H1 (cell line): ENCODE data around the gene MT1B. TPM values are rescaled to one million over a fixed set of nuclear protein-coding genes. Genes with fewer than 3 reads are reported as not detected.

Experiments used
- ASH2L ChIP-seq: fragments of 200-600, 300-600 bp; sonication (generic); IDR thresholded peaks from one replicate; pipeline ENCODE4 v1.7.1; 2017; ENCODE audit warnings: low read length
- GTF2F1 ChIP-seq: IDR thresholded peaks from 2 replicates; pipeline ENCODE4 v1.6.1; 2012; ENCODE audit warnings: low read depth, low read length, improper control_type of control experiment, borderline replicate concordance
- HDAC2 ChIP-seq, 2 experiments: fragments of 300-600 bp in 1 of 2; sonication (generic) in 1 of 2; IDR thresholded peaks; 2 replicates each; pipeline ENCODE4 v1.6.1; 2011 to 2012; ENCODE audit warnings: low read depth in 2 of 2, low read length in 2 of 2, mild to moderate bottlenecking in 2 of 2, moderate library complexity in 2 of 2, borderline replicate concordance in 1 of 2, inconsistent platforms in 1 of 2
- PHF8 ChIP-seq: fragments of 200-600 bp; sonication (generic); conservative IDR thresholded peaks from 2 replicates; pipeline ENCODE4 v1.7.1; 2012; ENCODE audit warnings: low read depth, mild to moderate bottlenecking, inconsistent platforms, low read length, moderate library complexity
- RBBP5 ChIP-seq: IDR thresholded peaks from 2 replicates; pipeline ENCODE4 v1.7.1; 2012; ENCODE audit warnings: low read depth, mild to moderate bottlenecking, inconsistent platforms, low read length, moderate library complexity, borderline replicate concordance
- SIX5 ChIP-seq: IDR thresholded peaks from 2 replicates; pipeline ENCODE4 v1.6.1; 2011; ENCODE audit warnings: mild to moderate bottlenecking, low read depth, low read length
- SP4 ChIP-seq: IDR thresholded peaks from 2 replicates; pipeline ENCODE4 v1.6.1; 2012; ENCODE audit warnings: low read length, inconsistent platforms
- SUZ12 ChIP-seq: fragments of 200-600 bp; sonication (generic); IDR thresholded peaks from 2 replicates; pipeline ENCODE4 v1.6.1; 2012; ENCODE audit warnings: mild to moderate bottlenecking, inconsistent platforms, low read length, moderate library complexity, mixed read lengths
- polyA plus RNA-seq, 7 experiments: library from polyadenylated mRNA; depleted of rRNA in 3 of 7; stranded (reverse) in 5 of 7; unstranded in 2 of 7; fragments of >200 nt in 5 of 7; fragments of 200-250 nt in 2 of 7; gene quantifications; 1 replicate in 5 of 7; 2 replicates in 1 of 7; 4 replicates in 1 of 7; pipeline versions ENCODE4 v1.2.1 to v1.2.3, GENCODE V29; 2011 to 2013; ENCODE audit warnings: missing spikeins in 2 of 7, mixed read lengths in 2 of 7
- total RNA-seq: library from RNA; stranded (reverse); fragmentation: NEBNext Ultra II Directional; extraction: Animal tissue kit (Norgen Biotek cat#: 25700); gene quantifications from 2 replicates; pipeline ENCODE4 v1.2.1, GENCODE V29; 2021
- TF ChIP-seq, protein P1 (sequence below): fragments of 300-600 bp; sonication (generic); IDR thresholded peaks from 2 replicates; pipeline ENCODE4 v1.7.1; 2012; ENCODE audit warnings: low read length, moderate library complexity, mild to moderate bottlenecking, inconsistent platforms; ENCODE audit not compliant: insufficient replicate concordance
- TF ChIP-seq, protein P2 (sequence below): IDR thresholded peaks from 2 replicates; pipeline ENCODE4 v1.6.1; 2012; ENCODE audit warnings: inconsistent platforms

Gene MT1B
- total and polyA plus RNA-seq, 2 of the 8 experiments (the other 6 are each of a cell fraction or from before 2014, with no cell fraction given), result not detected

DNA sequence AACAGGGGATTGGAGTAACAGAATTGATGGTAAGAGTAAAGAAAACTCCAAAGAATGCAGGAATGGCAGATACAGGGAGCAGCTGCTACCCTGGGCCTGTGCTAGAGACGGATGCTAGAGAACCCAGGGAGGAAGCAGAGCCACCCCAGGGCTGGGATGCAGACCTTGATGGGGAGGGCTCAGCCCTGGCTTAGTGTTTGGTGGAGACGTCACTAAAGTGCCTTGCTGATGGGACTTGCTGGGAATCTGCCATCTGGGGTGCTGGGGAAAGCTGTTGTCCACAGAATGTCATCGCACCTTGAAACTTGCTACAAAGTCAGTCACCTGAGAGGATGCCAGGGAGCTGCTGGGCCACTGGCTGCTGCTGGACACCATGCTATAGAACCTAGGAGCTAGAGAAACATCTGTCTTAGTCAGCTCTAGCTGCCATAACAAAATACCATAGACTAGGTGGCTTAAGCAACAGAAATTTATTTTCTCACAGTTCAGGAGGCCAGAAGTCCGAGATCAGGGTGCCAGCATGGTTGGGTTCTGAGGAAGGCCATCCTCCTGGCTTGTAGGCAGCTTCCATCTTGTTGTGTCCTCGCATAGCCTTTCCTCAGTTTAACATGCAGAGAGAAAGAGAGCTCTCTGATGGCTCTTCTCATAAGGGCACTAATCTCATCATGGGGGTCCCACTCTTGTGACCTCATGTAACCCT is 45.9 kb downstream of the MT1B start (continued):
- TF ChIP-seq HDAC2 (IDR thresholded peaks at IDR 0.05; ENCODE audit: borderline replicate concordance in 1 of 2, low read depth in 2 of 2, low read length in 2 of 2) (no peak), RBBP5 (no peak), PHF8 (no peak), GTF2F1 (no peak), SUZ12 (no peak), SP4 (no peak), SIX5 (no peak), ASH2L (no peak)
- TF ChIP-seq, protein P1, sequence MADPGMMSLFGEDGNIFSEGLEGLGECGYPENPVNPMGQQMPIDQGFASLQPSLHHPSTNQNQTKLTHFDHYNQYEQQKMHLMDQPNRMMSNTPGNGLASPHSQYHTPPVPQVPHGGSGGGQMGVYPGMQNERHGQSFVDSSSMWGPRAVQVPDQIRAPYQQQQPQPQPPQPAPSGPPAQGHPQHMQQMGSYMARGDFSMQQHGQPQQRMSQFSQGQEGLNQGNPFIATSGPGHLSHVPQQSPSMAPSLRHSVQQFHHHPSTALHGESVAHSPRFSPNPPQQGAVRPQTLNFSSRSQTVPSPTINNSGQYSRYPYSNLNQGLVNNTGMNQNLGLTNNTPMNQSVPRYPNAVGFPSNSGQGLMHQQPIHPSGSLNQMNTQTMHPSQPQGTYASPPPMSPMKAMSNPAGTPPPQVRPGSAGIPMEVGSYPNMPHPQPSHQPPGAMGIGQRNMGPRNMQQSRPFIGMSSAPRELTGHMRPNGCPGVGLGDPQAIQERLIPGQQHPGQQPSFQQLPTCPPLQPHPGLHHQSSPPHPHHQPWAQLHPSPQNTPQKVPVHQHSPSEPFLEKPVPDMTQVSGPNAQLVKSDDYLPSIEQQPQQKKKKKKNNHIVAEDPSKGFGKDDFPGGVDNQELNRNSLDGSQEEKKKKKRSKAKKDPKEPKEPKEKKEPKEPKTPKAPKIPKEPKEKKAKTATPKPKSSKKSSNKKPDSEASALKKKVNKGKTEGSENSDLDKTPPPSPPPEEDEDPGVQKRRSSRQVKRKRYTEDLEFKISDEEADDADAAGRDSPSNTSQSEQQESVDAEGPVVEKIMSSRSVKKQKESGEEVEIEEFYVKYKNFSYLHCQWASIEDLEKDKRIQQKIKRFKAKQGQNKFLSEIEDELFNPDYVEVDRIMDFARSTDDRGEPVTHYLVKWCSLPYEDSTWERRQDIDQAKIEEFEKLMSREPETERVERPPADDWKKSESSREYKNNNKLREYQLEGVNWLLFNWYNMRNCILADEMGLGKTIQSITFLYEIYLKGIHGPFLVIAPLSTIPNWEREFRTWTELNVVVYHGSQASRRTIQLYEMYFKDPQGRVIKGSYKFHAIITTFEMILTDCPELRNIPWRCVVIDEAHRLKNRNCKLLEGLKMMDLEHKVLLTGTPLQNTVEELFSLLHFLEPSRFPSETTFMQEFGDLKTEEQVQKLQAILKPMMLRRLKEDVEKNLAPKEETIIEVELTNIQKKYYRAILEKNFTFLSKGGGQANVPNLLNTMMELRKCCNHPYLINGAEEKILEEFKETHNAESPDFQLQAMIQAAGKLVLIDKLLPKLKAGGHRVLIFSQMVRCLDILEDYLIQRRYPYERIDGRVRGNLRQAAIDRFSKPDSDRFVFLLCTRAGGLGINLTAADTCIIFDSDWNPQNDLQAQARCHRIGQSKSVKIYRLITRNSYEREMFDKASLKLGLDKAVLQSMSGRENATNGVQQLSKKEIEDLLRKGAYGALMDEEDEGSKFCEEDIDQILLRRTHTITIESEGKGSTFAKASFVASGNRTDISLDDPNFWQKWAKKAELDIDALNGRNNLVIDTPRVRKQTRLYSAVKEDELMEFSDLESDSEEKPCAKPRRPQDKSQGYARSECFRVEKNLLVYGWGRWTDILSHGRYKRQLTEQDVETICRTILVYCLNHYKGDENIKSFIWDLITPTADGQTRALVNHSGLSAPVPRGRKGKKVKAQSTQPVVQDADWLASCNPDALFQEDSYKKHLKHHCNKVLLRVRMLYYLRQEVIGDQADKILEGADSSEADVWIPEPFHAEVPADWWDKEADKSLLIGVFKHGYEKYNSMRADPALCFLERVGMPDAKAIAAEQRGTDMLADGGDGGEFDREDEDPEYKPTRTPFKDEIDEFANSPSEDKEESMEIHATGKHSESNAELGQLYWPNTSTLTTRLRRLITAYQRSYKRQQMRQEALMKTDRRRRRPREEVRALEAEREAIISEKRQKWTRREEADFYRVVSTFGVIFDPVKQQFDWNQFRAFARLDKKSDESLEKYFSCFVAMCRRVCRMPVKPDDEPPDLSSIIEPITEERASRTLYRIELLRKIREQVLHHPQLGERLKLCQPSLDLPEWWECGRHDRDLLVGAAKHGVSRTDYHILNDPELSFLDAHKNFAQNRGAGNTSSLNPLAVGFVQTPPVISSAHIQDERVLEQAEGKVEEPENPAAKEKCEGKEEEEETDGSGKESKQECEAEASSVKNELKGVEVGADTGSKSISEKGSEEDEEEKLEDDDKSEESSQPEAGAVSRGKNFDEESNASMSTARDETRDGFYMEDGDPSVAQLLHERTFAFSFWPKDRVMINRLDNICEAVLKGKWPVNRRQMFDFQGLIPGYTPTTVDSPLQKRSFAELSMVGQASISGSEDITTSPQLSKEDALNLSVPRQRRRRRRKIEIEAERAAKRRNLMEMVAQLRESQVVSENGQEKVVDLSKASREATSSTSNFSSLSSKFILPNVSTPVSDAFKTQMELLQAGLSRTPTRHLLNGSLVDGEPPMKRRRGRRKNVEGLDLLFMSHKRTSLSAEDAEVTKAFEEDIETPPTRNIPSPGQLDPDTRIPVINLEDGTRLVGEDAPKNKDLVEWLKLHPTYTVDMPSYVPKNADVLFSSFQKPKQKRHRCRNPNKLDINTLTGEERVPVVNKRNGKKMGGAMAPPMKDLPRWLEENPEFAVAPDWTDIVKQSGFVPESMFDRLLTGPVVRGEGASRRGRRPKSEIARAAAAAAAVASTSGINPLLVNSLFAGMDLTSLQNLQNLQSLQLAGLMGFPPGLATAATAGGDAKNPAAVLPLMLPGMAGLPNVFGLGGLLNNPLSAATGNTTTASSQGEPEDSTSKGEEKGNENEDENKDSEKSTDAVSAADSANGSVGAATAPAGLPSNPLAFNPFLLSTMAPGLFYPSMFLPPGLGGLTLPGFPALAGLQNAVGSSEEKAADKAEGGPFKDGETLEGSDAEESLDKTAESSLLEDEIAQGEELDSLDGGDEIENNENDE, result no peak
- TF ChIP-seq, protein P2, sequence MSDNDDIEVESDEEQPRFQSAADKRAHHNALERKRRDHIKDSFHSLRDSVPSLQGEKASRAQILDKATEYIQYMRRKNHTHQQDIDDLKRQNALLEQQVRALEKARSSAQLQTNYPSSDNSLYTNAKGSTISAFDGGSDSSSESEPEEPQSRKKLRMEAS, result no peak
